HG02852 (cell line): ENCODE results near the gene SLC22A17.
"Not testable (repeated sequence)": the region's sequence is repeated elsewhere in the genome, so short reads cannot be mapped to it uniquely, and the experiment has no call there.

Source experiments
- ATAC-seq: cut with Tn5 transposase; IDR thresholded peaks from one replicate; pipeline ENCODE4 v1.9.1; 2021; ENCODE audit warnings: mild to moderate bottlenecking, moderate library complexity; ENCODE audit not compliant: unreplicated experiment

SLC22A17 gene

DNA sequence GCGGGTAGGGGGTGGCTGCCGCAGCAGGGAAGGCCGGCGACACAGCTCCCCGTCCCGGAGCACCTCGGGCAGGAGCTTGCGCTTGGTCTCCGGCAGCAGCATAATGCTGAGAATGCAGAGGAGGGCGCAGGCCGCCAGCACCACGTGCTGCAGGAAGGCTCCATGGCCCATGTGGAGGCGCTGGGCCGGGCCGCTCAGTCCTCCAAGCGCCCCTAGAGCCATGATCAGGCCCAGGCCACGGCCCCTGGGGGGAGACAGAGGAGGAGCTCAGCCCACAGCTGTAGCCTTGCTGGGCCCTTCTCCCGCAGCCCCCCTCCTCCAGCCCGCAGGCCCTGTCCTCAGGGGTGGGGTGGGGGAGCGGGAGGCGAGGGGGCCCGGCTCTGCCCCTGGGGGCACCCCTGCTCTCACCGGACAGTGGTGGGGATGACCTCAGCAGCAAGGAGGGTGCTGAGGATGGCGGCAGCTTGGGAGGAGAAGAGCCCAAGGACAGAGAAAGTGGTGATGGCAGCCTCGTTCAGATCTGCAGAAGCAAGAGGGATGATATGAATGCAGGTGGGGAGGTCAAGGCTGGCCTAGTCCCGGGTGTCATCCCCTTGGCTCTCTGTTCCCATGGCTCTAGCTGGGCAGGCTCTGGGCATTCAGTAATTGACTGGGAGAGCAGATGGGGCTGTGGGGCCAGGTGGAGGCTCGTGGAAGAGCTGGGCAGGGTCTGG, 5.8 kb downstream of the SLC22A17 start:
- ATAC-seq, result no peak

DNA sequence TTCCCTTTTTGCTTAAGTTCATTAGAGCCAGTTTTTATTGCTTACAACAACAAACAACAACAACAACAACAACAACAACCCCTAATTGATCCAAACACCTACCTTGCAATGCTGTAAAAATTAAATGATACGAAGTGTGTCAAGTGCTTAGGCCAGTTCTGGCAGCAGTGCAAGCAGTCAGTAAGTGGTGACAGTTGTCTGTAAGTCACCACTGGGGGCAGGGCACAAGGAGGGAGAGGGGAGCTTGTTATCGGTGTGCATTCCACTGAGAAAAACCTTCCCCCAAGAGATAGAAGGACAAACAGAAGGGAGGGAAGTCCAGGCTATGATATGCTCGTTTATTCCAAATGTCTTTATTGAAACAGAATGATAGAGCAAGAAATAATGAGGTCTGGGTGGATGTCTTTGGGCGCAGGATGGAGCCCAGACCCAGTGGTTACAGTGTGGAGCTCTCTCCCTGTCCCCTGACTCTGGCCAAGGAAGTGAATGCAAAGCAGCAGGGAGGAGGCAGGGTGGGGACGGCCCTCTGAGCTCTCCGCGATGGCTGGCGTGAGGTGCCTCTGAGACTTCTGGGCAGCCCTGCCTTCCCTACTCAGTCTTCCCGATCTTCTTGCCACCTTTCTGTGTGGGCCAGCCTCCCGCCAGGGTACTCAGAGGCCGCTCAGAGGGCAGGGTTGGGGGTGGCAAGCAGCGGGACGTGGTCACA, 6.5 kb downstream of the SLC22A17 start:
- no peak for ATAC-seq

- no peak for ATAC-seq
These were observed 8.2 kb downstream of the SLC22A17 start for GRCh38 chr14:23344481-23344880.

DNA sequence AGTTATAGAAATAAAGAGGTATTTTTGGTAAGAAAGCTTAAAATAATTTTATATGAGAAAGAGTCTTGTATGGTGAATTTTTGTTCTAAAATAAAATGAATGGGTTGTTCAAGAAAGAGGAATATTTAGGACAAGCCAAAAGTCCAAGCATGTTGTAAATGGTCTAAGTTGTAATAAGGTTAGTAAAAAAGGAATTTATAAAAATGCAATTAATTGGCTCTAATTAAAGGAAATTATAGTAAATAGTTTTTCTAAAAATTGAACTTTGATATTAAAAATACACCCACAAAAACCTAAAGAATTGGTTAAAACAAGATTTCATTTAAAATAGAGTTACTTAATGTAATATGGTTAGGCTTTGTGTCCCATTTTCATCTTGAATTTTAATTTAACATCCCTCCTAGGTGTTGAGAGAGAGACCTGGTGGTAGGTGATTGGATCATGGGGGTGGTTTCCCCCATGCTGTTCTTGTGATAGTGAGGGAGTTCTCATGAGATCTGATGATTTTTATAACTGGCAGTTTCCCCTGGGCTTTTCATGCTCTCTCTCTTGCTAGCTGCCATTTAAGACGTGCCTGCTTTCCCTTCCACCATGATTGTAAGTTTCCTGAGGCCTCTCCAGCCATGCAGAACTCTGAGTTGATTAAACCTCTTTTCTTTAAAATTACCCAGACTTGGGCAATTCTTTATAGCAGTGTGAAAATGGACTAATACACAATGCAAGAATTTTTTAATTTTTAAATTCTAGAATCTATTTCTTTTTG, 13.0 kb downstream of the SLC22A17 start:
- ATAC-seq, result no peak

GRCh38 chr14:23335623-23336022, 17.1 kb downstream of the SLC22A17 start:
- no peak for ATAC-seq

GRCh38 chr14:23327947-23328744, 24.5 kb downstream of the SLC22A17 start:
- ATAC-seq, result no peak

DNA sequence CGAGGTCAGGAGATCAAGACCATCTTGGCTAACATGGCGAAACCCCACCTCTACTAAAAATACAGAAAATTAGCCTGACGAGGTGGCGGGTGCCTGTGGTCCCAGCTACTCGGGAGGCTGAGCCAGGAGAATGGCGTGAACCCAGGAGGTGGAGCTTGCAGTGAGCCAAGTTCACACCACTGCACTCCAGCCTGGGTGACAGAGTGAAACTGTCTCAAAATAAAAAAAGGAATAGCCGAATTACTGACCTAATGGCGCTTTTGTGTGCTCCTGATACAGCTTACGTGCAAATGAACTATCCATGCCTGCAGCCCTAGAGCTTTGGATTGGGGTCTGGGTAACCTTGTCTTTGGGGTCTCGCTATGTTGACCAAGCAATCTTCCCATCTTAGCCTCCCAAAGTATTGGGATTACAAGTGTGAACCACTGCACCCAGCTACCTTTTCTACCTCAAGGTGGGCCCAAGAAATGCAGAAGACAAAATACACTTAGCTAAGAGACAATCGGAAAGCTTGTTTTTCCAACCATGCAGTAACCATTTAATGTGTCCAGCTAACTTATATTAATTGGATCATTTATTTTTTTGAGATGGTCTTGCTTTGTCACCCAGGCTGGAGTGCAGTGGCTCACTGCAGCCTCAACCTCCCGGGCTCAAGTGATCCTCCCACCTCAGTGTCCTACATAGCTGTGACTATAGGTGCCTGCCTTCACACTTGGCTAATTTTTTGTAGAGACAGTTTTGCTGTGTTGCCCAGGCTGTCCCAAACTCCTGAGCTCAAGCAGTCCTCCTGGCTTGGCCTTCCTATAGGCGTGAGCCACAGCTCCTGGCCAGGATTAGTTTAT, 26.0 kb downstream of the SLC22A17 start:
- ATAC-seq, result no peak

DNA sequence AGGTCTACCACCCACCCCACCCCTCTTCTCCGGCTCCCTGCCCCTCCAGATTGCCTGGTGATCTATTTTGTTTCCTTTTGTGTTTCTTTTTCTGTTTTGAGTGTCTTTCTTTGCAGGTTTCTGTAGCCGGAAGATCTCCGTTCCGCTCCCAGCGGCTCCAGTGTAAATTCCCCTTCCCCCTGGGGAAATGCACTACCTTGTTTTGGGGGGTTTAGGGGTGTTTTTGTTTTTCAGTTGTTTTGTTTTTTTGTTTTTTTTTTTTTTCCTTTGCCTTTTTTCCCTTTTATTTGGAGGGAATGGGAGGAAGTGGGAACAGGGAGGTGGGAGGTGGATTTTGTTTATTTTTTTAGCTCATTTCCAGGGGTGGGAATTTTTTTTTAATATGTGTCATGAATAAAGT, 26.9 kb downstream of the SLC22A17 start:
- not testable (repeated sequence) for ATAC-seq

DNA sequence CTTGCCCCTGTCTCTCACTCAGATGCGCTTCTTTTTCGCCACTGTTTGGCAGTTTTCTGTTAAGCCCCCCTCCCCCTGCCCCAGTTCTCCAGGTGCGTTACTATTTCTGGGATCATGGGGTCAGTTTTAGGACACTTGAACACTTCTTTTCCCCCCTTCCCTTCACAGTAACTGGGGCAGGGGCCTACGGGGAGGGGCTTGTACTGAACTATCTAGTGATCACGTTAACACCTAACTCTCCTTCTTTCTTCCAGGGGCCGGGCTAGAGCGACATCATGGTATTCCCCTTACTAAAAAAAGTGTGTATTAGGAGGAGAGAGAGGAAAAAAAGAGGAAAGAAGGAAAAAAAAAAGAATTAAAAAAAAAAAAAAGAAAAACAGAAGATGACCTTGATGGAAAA, 27.7 kb downstream of the SLC22A17 start:
- no peak for ATAC-seq

DNA sequence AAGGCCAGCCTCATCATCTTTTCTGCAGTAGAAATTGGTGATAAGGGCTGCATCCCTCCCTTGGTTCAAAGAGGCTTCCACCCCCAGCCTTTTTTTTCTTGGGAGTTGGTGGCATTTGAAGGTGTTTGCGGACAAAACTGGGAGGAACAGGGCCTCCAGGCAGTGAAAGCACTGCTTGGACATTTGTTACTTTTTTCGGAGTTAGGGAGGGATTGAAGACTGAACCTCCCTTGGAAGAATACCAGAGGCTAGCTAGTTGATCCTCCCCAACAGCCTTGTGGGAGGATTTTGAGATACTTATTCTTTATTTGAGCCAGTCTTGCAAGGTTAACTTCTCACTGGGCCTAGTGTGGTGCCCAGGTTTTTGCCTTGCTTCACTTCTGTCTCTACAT, 28.2 kb downstream of the SLC22A17 start:
- ATAC-seq, result no peak

DNA sequence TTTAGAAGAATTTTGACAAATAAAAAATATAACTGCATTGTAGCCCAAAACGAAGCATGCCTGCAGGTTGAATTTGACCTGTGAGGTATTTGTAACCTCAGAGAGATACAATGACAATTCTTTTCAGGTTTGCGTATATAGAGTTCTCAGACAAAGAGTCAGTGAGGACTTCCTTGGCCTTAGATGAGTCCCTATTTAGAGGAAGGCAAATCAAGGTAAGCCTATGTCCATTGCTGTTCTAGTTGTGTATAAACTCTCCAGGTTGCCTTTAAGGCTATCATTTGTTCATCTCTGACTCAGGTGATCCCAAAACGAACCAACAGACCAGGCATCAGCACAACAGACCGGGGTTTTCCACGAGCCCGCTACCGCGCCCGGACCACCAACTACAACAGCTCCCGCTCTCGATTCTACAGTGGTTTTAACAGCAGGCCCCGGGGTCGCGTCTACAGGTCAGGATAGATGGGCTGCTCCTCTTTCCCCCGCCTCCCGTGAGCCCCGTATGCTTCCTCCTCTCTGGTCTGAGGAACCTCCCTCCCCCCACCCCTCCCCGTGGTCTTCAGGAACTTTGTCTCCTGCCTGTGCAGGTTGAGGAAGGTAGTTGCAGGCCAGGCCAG, 28.7 kb downstream of the SLC22A17 start:
- ATAC-seq, result no peak

- ATAC-seq, result no peak
These were observed 29.8 kb downstream of the SLC22A17 start for GRCh38 chr14:23322568-23323517.

GRCh38 chr14:23321572-23322547, 30.8 kb downstream of the SLC22A17 start:
- ATAC-seq, result peak; percentile 13

DNA sequence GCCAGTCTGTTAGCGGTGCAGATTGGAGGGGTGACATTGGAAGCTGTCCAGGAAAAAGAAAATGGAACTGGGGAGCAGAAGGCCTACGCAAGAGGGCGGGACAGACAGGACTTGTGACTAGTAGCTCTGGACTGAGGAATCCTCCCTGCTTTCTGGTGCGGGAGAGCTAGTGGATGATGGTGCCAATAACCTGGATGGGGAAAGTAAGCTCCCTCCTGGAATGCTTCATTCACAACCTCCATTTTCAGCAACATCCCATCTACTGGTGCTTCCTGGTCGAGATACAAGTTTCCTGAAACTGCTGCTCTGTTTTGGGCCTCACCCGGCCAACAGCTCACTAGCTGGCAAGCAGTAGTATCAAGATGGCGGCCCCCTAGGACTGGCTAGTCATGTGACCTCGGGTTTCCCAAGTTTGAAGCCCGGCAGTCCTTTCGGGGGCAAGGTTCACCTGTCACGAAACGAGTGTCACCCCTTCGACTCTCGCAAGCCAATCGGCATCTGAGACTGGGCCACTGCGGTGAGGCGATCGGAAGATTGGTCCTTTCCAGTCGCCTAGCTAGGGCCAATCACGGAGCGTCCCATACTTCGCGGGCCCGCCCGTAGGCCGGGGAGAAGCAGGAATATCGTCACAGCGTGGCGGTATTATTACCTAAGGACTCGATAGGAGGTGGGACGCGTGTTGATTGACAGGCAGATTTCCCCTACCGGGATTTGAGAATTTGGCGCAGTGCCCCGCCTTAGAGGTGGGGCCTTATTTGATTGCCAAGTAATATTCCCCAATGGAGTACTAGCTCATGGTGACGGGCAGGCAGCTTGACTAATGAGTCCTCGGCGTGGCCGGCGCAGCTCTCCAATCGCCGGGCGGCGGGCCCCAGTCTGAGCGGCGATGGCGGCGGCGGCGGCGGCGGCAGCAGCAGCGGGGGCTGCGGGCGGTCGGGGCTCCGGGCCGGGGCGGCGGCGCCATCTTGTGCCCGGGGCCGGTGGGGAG, 31.8 kb downstream of the SLC22A17 start, which contains the start of gene PABPN1:
PABPN1 (plus strand) TSS at position 874 of the 988 bp plus-strand sequence; CDS start at position 887, 13 bp downstream.
- ATAC-seq, result peak; percentile 90

GRCh38 chr14:23319746-23320583, 32.7 kb downstream of the SLC22A17 start:
- ATAC-seq, result no peak
